ENCODE data around the gene SYNDIG1. TPM values are rescaled to one million over a fixed set of nuclear protein-coding genes. Genes with fewer than 3 reads are reported as not detected.
A peak's percentile ranks its signal among the peaks of the same experiment; 100 is the strongest.

The SYNDIG1 gene
- total RNA-seq, 1 experiment from 2014 or later = not detected

DNA sequence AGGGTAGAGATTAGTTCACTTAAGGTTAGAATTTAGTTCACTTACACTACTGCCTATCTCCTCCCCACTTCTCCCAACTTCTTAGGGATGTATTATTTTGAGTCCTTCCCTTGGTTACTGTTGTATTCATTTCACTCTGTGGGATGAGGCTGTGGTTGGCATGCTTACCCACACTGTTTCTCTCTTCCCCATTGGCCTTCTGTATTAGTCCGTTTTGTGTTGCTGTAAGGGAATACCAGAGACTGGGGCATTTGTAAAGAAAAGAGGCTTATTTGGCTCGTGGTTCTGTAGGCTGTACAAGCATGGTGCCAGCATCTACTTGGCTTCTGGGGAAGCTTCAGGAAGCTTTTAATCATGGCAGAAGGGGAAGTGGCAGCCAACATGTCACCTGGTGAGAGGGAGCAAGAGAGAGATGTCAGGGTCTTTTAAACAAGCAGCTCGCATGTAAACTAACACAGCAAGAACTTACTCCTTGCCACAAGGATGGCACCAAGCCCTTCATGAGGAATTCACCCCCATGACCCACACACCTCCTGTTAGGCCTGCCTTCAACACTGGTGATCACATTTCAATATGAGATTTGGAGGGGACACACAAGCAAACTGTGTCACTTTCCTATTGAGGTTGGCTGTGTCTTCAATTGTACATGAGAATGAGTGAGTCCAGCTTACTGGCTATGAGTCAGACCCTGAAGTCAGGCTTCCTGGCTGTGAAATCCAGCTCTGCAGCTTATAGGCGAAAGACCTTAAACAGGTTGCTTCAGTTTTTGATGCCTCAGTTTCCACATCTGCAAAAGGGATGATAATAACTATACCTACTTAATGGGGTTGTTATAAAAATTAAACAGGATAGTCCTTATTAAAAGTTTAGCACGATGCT lies 53.3 kb downstream of the SYNDIG1 start:
- Histone ChIP-seq H3K27ac (ENCODE audit: low read length) (no peak overlapping the region), H3K4me3 (ENCODE audit: low read length) (no peak overlapping the region), H3K79me2 (ENCODE audit: low read length) (no peaks in the 10 kb centered on the region), H4K20me1 (ENCODE audit: insufficient read depth, low read depth, low read length) (no peaks in the 10 kb centered on the region), H3K9me2 (replicated peaks; ENCODE audit: insufficient read depth, low read length) (no peaks in the 10 kb centered on the region), H3K9me3 (ENCODE audit: low read length) (no peaks in the 10 kb centered on the region), H3K4me1 (ENCODE audit: low read length) (no peaks in the 10 kb centered on the region), H3K9ac (ENCODE audit: low read length) (no peak overlapping the region), H3K36me3 (ENCODE audit: insufficient read depth, low read length) (no peaks in the 10 kb centered on the region), H2AFZ (ENCODE audit: low read length) (no peak overlapping the region), H3K27me3 (ENCODE audit: low read length) (no peaks in the 10 kb centered on the region), H3K4me2 (ENCODE audit: low read depth, low read length, poor library complexity, severe bottlenecking) (no peak overlapping the region)
- no peak for DNase-seq

DNA sequence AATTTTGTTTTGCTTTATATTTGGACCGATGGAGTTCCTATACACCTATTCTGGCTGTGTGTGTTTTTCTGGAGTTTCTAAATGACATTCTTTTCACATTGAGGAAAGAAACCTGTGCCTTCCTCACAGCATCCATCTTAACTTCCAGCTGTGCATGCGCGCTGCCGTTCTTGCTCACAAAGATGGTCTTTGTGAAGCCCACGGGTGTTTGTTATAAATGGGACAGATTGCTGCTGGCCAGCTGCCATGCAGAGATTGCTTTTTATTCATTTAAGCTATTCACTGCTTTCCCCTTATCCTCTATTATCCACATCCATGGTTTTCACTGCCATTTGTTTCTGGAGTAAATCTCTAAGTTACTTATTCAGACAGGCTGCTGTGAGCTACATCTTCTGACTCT lies 54.2 kb downstream of the SYNDIG1 start:
- Histone ChIP-seq H3K27ac (ENCODE audit: low read length) (no peak overlapping the region), H3K9ac (ENCODE audit: low read length) (no peak overlapping the region), H3K4me2 (ENCODE audit: low read depth, low read length, poor library complexity, severe bottlenecking) (no peak overlapping the region), H3K27me3 (ENCODE audit: low read length) (no peaks in the 10 kb centered on the region), H3K36me3 (ENCODE audit: insufficient read depth, low read length) (no peaks in the 10 kb centered on the region), H3K79me2 (ENCODE audit: low read length) (no peaks in the 10 kb centered on the region), H3K9me2 (replicated peaks; ENCODE audit: insufficient read depth, low read length) (no peaks in the 10 kb centered on the region), H3K4me1 (ENCODE audit: low read length) (no peaks in the 10 kb centered on the region), H3K9me3 (ENCODE audit: low read length) (no peaks in the 10 kb centered on the region), H3K4me3 (ENCODE audit: low read length) (no peak overlapping the region), H2AFZ (ENCODE audit: low read length) (no peak overlapping the region), H4K20me1 (ENCODE audit: insufficient read depth, low read depth, low read length) (no peaks in the 10 kb centered on the region)
- DNase-seq = no peak

DNA sequence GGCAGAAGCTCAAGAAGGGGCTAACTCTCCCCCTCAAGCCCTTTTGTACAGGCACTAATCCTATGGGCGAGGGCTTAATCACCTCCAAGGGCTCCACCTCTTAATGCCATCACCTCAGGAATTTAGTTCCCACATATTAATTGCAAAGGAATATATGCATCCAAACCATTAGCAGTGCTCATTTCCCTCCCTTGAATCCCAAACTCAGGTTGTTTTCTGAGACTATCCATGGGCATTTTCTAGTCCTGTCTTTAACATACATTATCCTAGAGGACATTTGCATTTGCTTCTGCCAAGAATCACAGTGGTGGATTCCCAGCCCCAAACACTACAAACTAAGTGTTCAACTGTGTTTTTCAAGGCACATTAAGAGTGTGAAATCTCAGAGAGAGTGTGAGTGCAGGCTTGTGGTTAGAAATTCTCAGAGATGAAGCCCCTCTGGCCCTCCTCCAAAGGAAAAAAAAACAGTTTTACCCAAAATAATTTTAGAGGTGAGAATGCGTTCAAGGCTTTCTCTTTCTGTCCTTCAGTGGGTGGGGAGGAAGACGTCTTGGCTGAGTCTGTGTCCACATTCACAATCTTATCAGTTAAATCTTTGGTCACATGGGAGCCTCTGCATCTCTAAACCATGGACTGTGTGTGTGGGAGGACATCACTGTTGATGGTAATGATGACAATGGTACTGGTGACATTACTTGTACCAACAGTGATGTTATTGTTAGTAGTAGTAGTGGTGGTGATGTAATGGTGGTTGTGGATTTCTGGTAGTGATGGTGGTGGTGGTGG lies 59.3 kb downstream of the SYNDIG1 start:
- no peak overlapping the region for H3K4me3 ChIP-seq (ENCODE audit: low read length)
- no peaks in the 10 kb centered on the region for H3K36me3 ChIP-seq (ENCODE audit: insufficient read depth, low read length)
- no peak overlapping the region for H3K4me2 ChIP-seq (ENCODE audit: low read depth, low read length, poor library complexity, severe bottlenecking)
- H3K9me2 ChIP-seq (replicated peaks; ENCODE audit: insufficient read depth, low read length) = no peaks in the 10 kb centered on the region
- no peak overlapping the region for H3K27ac ChIP-seq (ENCODE audit: low read length)
- no peaks in the 10 kb centered on the region for H3K9me3 ChIP-seq (ENCODE audit: low read length)
- H3K4me1 ChIP-seq (ENCODE audit: low read length) = peaks cover 6% of the 10 kb centered on the region
- no peak for DNase-seq
- H3K27me3 ChIP-seq (ENCODE audit: low read length) = no peaks in the 10 kb centered on the region
- no peaks in the 10 kb centered on the region for H3K79me2 ChIP-seq (ENCODE audit: low read length)
- H4K20me1 ChIP-seq (ENCODE audit: insufficient read depth, low read depth, low read length) = no peaks in the 10 kb centered on the region
- no peak overlapping the region for H2AFZ ChIP-seq (ENCODE audit: low read length)
- H3K9ac ChIP-seq (ENCODE audit: low read length) = no peak overlapping the region

DNA sequence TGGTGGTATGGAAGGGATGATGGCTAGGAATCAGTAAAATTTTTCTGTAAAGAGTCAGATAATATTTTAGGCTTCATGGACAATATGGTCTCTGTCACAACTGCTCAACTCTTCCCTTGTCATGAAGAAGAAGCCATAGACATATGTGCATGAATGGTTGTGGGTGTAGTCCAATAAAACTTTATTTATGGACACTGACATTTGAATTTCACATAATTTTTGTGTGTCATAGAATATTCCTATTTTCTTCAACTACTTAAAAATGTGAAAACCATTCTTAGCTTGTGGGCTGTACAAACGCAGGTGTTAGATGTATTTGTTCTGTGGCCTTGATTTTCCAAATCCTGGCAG lies 59.9 kb downstream of the SYNDIG1 start:
- Histone ChIP-seq H3K27ac (ENCODE audit: low read length) (no peak overlapping the region), H3K79me2 (ENCODE audit: low read length) (no peaks in the 10 kb centered on the region), H3K4me3 (ENCODE audit: low read length) (no peak overlapping the region), H3K9me3 (ENCODE audit: low read length) (no peaks in the 10 kb centered on the region), H3K9ac (ENCODE audit: low read length) (no peak overlapping the region), H2AFZ (ENCODE audit: low read length) (no peak overlapping the region), H3K9me2 (replicated peaks; ENCODE audit: insufficient read depth, low read length) (no peaks in the 10 kb centered on the region), H3K27me3 (ENCODE audit: low read length) (no peaks in the 10 kb centered on the region), H3K4me1 (ENCODE audit: low read length) (peaks cover 6% of the 10 kb centered on the region), H3K4me2 (ENCODE audit: low read depth, low read length, poor library complexity, severe bottlenecking) (no peak overlapping the region), H3K36me3 (ENCODE audit: insufficient read depth, low read length) (no peaks in the 10 kb centered on the region), H4K20me1 (ENCODE audit: insufficient read depth, low read depth, low read length) (no peaks in the 10 kb centered on the region)
- no peak for DNase-seq

DNA sequence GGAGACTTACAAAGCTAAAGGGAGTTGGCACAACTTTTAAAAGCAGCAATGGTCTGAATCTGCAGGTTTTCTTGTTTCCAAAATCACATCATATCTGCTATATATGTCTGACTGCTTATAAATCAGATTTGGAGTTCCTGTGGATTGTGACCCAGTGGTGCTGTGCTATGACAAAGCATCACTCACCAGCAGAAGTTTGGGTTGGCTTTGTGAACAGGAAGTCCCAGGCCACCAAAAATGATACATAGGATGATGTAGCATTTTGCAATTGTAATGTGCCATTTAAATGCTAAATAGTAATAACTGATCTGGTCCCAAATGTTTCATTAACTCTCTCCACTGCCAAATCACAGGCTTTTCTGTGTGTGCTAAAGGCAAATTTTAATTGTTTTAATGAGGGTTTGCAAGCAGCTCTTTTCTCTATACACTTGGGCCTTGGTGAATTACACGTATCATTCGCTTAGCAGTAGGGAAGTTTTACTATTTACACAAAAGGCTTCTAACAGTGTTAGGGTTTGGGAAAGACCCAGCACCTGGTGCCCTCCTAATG lies 60.8 kb downstream of the SYNDIG1 start:
- H3K4me2 ChIP-seq (ENCODE audit: low read depth, low read length, poor library complexity, severe bottlenecking) = no peak overlapping the region
- H3K4me1 ChIP-seq (ENCODE audit: low read length) = peaks cover 6% of the 10 kb centered on the region
- H3K79me2 ChIP-seq (ENCODE audit: low read length) = no peaks in the 10 kb centered on the region
- H2AFZ ChIP-seq (ENCODE audit: low read length) = no peak overlapping the region
- H3K9me3 ChIP-seq (ENCODE audit: low read length) = no peaks in the 10 kb centered on the region
- H3K9me2 ChIP-seq (replicated peaks; ENCODE audit: insufficient read depth, low read length) = no peaks in the 10 kb centered on the region
- DNase-seq = no peak
- H3K27ac ChIP-seq (ENCODE audit: low read length) = no peak overlapping the region
- H3K27me3 ChIP-seq (ENCODE audit: low read length) = no peaks in the 10 kb centered on the region
- no peaks in the 10 kb centered on the region for H3K36me3 ChIP-seq (ENCODE audit: insufficient read depth, low read length)
- H4K20me1 ChIP-seq (ENCODE audit: insufficient read depth, low read depth, low read length) = no peaks in the 10 kb centered on the region
- H3K9ac ChIP-seq (ENCODE audit: low read length) = no peak overlapping the region
- H3K4me3 ChIP-seq (ENCODE audit: low read length) = no peak overlapping the region

GRCh38 chr20:24531202-24531601 lies 61.8 kb downstream of the SYNDIG1 start:
- no peaks in the 10 kb centered on the region for H3K36me3 ChIP-seq (ENCODE audit: insufficient read depth, low read length)
- no peaks in the 10 kb centered on the region for H3K9me2 ChIP-seq (replicated peaks; ENCODE audit: insufficient read depth, low read length)
- peaks cover 6% of the 10 kb centered on the region for H3K4me1 ChIP-seq (ENCODE audit: low read length)
- no peak for DNase-seq
- no peak overlapping the region for H3K27ac ChIP-seq (ENCODE audit: low read length)
- no peaks in the 10 kb centered on the region for H3K9me3 ChIP-seq (ENCODE audit: low read length)
- H3K4me2 ChIP-seq (ENCODE audit: low read depth, low read length, poor library complexity, severe bottlenecking) = no peak overlapping the region
- no peak overlapping the region for H3K4me3 ChIP-seq (ENCODE audit: low read length)
- H4K20me1 ChIP-seq (ENCODE audit: insufficient read depth, low read depth, low read length) = no peaks in the 10 kb centered on the region
- H3K27me3 ChIP-seq (ENCODE audit: low read length) = no peaks in the 10 kb centered on the region
- H2AFZ ChIP-seq (ENCODE audit: low read length) = no peak overlapping the region
- no peak overlapping the region for H3K9ac ChIP-seq (ENCODE audit: low read length)
- no peaks in the 10 kb centered on the region for H3K79me2 ChIP-seq (ENCODE audit: low read length)

DNA sequence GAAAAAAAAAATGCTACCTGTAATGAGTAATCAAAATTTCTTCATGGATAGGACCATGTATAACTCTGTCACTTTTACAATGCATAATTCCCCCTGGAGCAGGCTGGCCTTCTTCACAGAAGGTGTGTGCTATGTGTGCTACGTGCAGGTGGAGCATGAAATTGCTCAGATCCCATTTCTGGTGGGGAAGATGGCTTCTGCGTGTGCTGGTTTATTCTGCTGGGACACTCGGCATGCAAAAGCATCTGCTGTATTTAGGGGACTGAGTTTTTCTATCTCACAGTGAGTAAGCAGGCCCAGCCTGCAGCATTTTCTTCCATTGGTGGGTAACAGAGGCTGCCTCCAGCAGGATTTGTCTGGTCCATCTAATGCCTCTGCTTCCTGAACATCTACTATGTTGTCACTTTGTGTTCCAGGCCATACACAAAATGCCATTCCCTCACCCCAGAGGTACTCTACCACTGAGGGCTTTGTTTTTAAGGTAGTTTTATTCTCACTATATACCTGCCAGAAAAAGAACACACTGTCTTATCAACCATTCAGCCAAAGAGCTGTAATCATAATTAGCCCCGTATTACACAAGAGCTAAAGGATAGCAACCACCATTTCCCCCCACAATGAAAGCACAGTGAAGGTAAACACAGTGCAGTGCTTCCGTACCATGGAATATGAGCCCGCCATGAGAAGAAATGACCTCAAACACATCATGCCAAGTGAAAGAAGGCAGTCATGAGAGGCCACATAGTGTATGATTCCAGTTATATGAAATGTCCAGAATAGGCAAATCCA lies 62.4 kb downstream of the SYNDIG1 start:
- H3K9ac ChIP-seq (ENCODE audit: low read length) = no peak overlapping the region
- peaks cover 6% of the 10 kb centered on the region for H3K4me1 ChIP-seq (ENCODE audit: low read length)

GRCh38 chr20:24533449-24533848 lies 64.0 kb downstream of the SYNDIG1 start:
- Histone ChIP-seq H3K4me3 (ENCODE audit: low read length) (no peak overlapping the region), H3K79me2 (ENCODE audit: low read length) (no peaks in the 10 kb centered on the region), H3K9me2 (replicated peaks; ENCODE audit: insufficient read depth, low read length) (no peaks in the 10 kb centered on the region), H4K20me1 (ENCODE audit: insufficient read depth, low read depth, low read length) (no peaks in the 10 kb centered on the region), H3K27ac (ENCODE audit: low read length) (no peak overlapping the region), H3K27me3 (ENCODE audit: low read length) (no peaks in the 10 kb centered on the region), H3K9ac (ENCODE audit: low read length) (no peak overlapping the region), H3K9me3 (ENCODE audit: low read length) (no peaks in the 10 kb centered on the region), H3K4me2 (ENCODE audit: low read depth, low read length, poor library complexity, severe bottlenecking) (no peak overlapping the region), H2AFZ (ENCODE audit: low read length) (no peak overlapping the region), H3K36me3 (ENCODE audit: insufficient read depth, low read length) (no peaks in the 10 kb centered on the region), H3K4me1 (ENCODE audit: low read length) (peaks cover 6% of the 10 kb centered on the region)
- DNase-seq = peak; percentile 60

More for the DNA sequence above, 62.4 kb downstream of the SYNDIG1 start:
- H4K20me1 ChIP-seq (ENCODE audit: insufficient read depth, low read depth, low read length) = no peaks in the 10 kb centered on the region
- H3K4me2 ChIP-seq (ENCODE audit: low read depth, low read length, poor library complexity, severe bottlenecking) = no peak overlapping the region
- no peaks in the 10 kb centered on the region for H3K27me3 ChIP-seq (ENCODE audit: low read length)
- DNase-seq = no peak
- H3K79me2 ChIP-seq (ENCODE audit: low read length) = no peaks in the 10 kb centered on the region
- H3K4me3 ChIP-seq (ENCODE audit: low read length) = no peak overlapping the region
- H3K27ac ChIP-seq (ENCODE audit: low read length) = no peak overlapping the region
- no peaks in the 10 kb centered on the region for H3K36me3 ChIP-seq (ENCODE audit: insufficient read depth, low read length)
- H2AFZ ChIP-seq (ENCODE audit: low read length) = no peak overlapping the region
- no peaks in the 10 kb centered on the region for H3K9me3 ChIP-seq (ENCODE audit: low read length)
- H3K9me2 ChIP-seq (replicated peaks; ENCODE audit: insufficient read depth, low read length) = no peaks in the 10 kb centered on the region
